ENCODE measurements around the gene ARMC2.

DNA sequence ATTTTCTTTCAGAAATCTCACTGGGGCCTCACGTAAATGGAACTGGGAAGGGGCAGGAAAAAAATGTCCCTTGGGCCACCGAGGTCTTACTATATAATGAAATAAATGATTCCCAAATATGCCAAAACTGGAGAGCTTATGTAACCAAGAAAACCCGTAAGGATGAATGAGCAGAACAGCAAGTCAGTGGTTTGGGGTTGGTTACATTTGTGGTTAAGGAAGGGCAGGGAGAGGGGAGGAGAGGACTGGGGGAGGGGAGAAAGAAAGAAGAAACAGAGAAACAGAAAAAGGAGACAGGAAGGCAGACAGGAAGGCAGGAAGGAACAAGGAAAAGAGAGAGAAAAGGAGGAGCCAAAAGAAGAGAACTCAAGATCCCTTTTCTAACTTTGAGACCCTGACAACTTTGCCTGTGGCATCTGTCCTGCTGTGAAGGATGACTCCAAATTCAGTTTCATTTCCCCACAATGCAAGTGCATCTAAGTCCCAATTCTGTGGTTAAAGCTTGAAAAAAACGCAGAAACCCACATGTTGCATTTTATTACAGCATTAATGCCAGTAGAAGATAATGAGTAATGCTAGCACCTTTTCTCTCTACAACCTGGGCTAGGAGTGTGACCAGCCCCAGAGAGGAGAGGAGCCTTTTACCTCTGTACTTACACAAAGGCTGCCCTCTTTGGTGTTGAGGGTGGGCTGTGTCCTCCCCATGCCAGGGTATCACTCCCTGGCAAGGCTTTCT, 10.8 kb upstream of the ARMC2 start:
- TF ChIP-seq CTCF (IDR thresholded peaks at IDR 0.05; ENCODE audit: low read length) (no peak), EZH2 (IDR thresholded peaks at IDR 0.05; ENCODE audit: borderline replicate concordance, low read length) (no peak)

Data from OCI-LY1 (cell line).